Measurements from ENCODE around the gene NRP1. TPM values are rescaled to one million over a fixed set of nuclear protein-coding genes. Genes with fewer than 3 reads are reported as not detected.

Gene NRP1
- total RNA-seq, 4 donors from 2014 or later: 8.2 to 24.6 (median 18.7) TPM

DNA sequence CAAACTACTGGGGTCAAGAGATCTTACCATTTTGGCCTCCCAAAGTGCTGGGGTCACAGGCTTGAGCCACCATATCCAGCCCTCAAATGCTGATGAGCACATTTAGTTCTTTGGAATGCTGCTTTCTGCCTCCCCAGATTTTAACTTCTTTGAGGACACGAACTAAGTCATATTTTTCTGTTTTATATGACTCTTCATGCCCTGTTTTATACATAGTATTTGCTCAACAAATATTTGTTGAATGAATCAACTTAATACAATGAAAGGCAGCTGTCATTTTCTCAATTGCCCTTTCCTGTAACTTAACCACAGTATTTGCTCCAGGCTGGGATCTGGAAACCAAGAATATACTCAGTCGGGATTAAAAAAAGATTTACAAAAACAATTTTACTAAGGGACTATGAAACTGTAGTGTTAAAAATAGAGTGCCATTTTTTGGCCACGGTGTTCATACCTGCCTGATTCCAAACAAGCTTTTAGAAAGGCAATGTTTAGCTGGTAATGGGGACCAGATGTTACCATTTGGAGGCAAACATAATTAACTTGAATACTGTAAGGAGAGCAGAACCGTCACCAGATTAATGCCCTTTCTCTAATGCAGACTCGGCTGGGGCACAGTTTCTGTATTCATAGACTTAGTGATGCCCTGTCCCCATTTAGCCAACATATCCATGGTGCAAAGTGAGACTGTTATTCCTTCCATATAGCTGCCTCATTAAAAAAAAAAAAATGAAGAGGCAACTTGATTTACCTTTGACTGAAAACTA lies 117.6 kb downstream of the NRP1 start:
- TF ChIP-seq, protein P1, sequence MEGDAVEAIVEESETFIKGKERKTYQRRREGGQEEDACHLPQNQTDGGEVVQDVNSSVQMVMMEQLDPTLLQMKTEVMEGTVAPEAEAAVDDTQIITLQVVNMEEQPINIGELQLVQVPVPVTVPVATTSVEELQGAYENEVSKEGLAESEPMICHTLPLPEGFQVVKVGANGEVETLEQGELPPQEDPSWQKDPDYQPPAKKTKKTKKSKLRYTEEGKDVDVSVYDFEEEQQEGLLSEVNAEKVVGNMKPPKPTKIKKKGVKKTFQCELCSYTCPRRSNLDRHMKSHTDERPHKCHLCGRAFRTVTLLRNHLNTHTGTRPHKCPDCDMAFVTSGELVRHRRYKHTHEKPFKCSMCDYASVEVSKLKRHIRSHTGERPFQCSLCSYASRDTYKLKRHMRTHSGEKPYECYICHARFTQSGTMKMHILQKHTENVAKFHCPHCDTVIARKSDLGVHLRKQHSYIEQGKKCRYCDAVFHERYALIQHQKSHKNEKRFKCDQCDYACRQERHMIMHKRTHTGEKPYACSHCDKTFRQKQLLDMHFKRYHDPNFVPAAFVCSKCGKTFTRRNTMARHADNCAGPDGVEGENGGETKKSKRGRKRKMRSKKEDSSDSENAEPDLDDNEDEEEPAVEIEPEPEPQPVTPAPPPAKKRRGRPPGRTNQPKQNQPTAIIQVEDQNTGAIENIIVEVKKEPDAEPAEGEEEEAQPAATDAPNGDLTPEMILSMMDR (IDR thresholded peaks at IDR 0.05): no peak
- TF ChIP-seq POLR2A (IDR thresholded peaks at IDR 0.05): no peak
- no peak for DNase-seq (ENCODE audit: low spot score in 2 of 2)
- intact Hi-C loops (cut with DNase I; ENCODE audit: low total_unique reads): no loop called here
- 62% methylated on average over 5 of the region's 5 CpGs for WGBS, 2 donors
- H3K4me3 ChIP-seq (ENCODE audit: low read depth, poor library complexity, severe bottlenecking): no peak overlapping the region

DNA sequence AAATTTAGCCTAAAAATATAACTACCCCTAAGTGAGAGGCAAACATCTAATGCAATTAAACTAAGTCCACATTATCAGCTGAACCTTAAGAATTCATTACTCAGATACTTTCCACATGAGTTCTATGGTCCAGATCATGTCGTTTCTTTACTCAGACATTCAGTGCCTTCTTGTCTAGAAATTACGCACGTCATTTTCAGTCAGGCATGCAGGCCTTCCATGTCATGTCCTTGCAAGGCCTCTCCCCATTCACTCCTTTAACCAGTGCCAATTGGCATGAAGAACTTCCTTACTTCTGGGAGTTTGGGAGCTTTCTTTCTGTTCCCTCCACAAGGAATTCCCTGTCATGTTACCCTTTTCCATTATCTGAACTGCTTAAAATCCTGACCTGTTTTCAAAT lies 118.8 kb downstream of the NRP1 start:
- intact Hi-C loops (cut with DNase I; ENCODE audit: low total_unique reads): no loop called here
- WGBS, 2 donors: 59 to 74% methylated on average over 3 of the region's 3 CpGs
- no peak overlapping the region for H3K4me3 ChIP-seq (ENCODE audit: low read depth, poor library complexity, severe bottlenecking)
- TF ChIP-seq POLR2A (IDR thresholded peaks at IDR 0.05): no peak
- TF ChIP-seq, protein P1 (IDR thresholded peaks at IDR 0.05): no peak
- no peak for DNase-seq (ENCODE audit: low spot score in 2 of 2)

DNA sequence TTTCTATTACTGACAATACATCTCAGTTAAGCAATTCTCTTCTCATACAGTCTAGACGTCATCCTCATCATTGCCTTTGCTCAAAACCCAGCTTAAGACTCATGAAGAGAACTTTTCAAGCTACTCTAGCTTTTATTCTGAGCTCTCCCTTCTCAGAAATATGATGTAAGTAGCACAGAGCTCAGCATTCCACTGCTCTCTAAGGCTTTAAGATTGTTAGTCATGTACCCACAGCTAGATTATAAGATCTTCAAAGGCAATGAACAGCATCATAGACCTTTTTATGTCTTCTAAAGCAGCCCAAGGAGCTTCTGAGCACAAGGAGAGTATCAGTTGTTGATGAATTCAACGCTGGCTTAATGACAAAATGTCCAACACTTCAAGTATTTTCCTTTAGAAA lies 119.3 kb downstream of the NRP1 start:
- intact Hi-C loops (cut with DNase I; ENCODE audit: low total_unique reads): no loop called here
- no peak for DNase-seq (ENCODE audit: low spot score in 2 of 2)
- TF ChIP-seq POLR2A (IDR thresholded peaks at IDR 0.05): no peak
- TF ChIP-seq, protein P1 (IDR thresholded peaks at IDR 0.05): no peak
- H3K4me3 ChIP-seq (ENCODE audit: low read depth, poor library complexity, severe bottlenecking): no peak overlapping the region
- WGBS, 2 donors: 71 to 90% methylated on average over 2 of the region's 2 CpGs

DNA sequence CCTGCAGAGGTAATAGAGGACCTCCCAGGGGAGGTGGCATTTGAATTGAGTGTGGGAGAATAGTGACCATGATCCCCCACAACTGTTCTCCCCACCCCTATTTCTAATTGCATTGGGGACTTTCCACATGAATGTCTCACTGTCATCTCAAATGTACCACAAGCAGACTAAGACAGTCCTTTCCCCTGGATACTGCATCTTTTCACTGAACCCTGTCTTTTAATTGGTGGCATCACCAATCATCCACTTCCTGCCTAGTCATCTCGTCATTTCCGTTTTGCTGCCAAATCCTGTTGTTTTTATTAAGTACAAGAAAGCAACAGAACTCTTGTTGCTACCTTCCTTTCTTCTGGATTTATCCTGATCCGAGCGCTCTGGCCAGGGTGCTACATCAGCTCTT lies 120.3 kb downstream of the NRP1 start:
- TF ChIP-seq POLR2A (IDR thresholded peaks at IDR 0.05): no peak
- TF ChIP-seq, protein P1 (IDR thresholded peaks at IDR 0.05): no peak
- no peak overlapping the region for H3K4me3 ChIP-seq (ENCODE audit: low read depth, poor library complexity, severe bottlenecking)
- 88 to 93% methylated on average over 4 of the region's 4 CpGs for WGBS, 2 donors
- intact Hi-C loops (cut with DNase I; ENCODE audit: low total_unique reads): no loop called here
- DNase-seq (ENCODE audit: low spot score in 2 of 2): no peak

DNA sequence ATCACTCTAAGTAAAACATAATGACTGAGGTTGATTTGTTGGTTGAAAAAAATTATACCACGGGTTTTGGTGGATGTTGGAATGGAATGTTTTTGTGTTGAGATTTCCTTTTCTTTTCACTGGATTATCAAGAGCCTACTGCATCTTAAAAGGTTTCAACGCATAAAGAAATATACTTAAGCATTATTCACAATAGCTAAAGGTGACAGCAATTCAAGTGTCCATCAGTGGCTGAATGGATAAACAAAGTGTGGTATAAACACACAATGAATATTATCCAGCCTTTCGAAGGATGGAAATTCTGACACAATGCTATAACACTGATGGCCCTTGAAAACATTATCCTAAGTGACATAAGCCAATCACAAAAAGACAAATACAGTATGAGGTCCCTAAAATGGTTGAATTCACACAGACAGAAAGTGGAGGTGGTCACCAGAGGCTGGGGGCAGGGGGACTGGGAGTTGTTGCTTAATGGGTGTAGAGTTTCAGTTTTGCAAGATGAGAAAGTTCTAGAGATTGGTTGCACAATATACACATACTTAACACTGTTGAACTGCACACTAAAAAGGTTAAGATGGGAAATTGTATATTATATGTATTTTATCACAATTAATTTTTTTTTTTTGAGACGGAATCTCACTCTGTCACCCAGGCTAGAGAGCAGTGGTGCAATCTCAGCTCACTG lies 122.3 kb downstream of the NRP1 start:
- intact Hi-C loops (cut with DNase I; ENCODE audit: low total_unique reads): no loop called here
- DNase-seq (ENCODE audit: low spot score in 2 of 2): no peak
- WGBS, 2 donors: 85% methylated on average over 4 of the region's 4 CpGs
- no peak for TF ChIP-seq POLR2A (IDR thresholded peaks at IDR 0.05)
- TF ChIP-seq, protein P1 (IDR thresholded peaks at IDR 0.05): no peak
- no peak overlapping the region for H3K4me3 ChIP-seq (ENCODE audit: low read depth, poor library complexity, severe bottlenecking)

All from lower leg skin (tissue), 4 donors.